Keratinocyte (primary cell): ENCODE data around the gene CARMIL1. TPM values are rescaled to one million over a fixed set of nuclear protein-coding genes. Genes with fewer than 3 reads are reported as not detected.

Source experiments
- DNase-seq: peaks from one replicate; pipeline ENCODE4 v3.0.0-alpha.2; 2011; ENCODE audit warnings: low read depth, missing footprints, low spot score
- FAIRE-seq: peaks from 2 replicates; lab custom pipeline; 2011; peaks lifted over from hg19 to GRCh38; lab: Jason Lieb, UNC
- H2AFZ ChIP-seq: 2 replicates; pipeline ENCODE4 v1.6.0; 2012; ENCODE audit warnings: low read length, control low read depth, inconsistent platforms; ENCODE audit not compliant: control insufficient read depth
- H3K27ac ChIP-seq: 2 replicates; pipeline ENCODE4 v1.5.1; 2011; ENCODE audit warnings: low read length; ENCODE audit not compliant: control insufficient read depth, insufficient read depth
- H3K27me3 ChIP-seq: 3 replicates; pipeline ENCODE4 v1.6.0; 2011; ENCODE audit warnings: low read length; ENCODE audit not compliant: control insufficient read depth, insufficient read depth; ENCODE audit errors: extremely low read depth
- H3K36me3 ChIP-seq, 2 experiments: 2 replicates in 1 of 2; 3 replicates in 1 of 2; pipeline ENCODE4 v1.5.1; 2011; ENCODE audit warnings: low read length in 2 of 2, mild to moderate bottlenecking in 1 of 2; ENCODE audit not compliant: control insufficient read depth in 2 of 2, insufficient read depth in 2 of 2; ENCODE audit errors: extremely low read depth in 1 of 2
- H3K4me1 ChIP-seq: 3 replicates; pipeline ENCODE4 v1.5.1; 2011; ENCODE audit warnings: low read length; ENCODE audit not compliant: control insufficient read depth, insufficient read depth; ENCODE audit errors: extremely low read depth
- H3K4me2 ChIP-seq: 3 replicates; pipeline ENCODE4 v1.6.0; 2011; ENCODE audit warnings: low read depth, low read length; ENCODE audit not compliant: control insufficient read depth, insufficient read depth; ENCODE audit errors: extremely low read depth
- H3K4me3 ChIP-seq, 3 experiments: fragments of 200-600 bp in 1 of 3; sonication (generic) in 1 of 3; 2 replicates in 2 of 3; 3 replicates in 1 of 3; pipeline ENCODE4 v1.5.1; 2011 to 2016; ENCODE audit warnings: low read length in 3 of 3, mild to moderate bottlenecking in 3 of 3, control low read depth in 2 of 3, inconsistent platforms in 1 of 3, low read depth in 1 of 3, mixed read lengths in 1 of 3, mixed run types in 1 of 3, moderate library complexity in 1 of 3; ENCODE audit not compliant: control insufficient read depth in 2 of 3, insufficient read depth in 2 of 3; ENCODE audit errors: extremely low read depth in 1 of 3
- H3K79me2 ChIP-seq: 2 replicates; pipeline ENCODE4 v1.6.0; 2012; ENCODE audit warnings: low read length; ENCODE audit not compliant: control insufficient read depth, insufficient read depth
- H3K9ac ChIP-seq: 3 replicates; pipeline ENCODE4 v1.6.0; 2011; ENCODE audit warnings: low read length; ENCODE audit not compliant: control insufficient read depth, insufficient read depth; ENCODE audit errors: extremely low read depth
- H3K9me1 ChIP-seq: 3 replicates; pipeline ENCODE4 v1.6.0; 2011; ENCODE audit warnings: low read length; ENCODE audit not compliant: control insufficient read depth, insufficient read depth; ENCODE audit errors: extremely low read depth
- H3K9me3 ChIP-seq: 2 replicates; pipeline ENCODE4 v1.5.1; 2012; ENCODE audit warnings: low read depth, low read length; ENCODE audit not compliant: control insufficient read depth
- H4K20me1 ChIP-seq: 3 replicates; pipeline ENCODE4 v1.6.0; 2011; ENCODE audit warnings: low read length; ENCODE audit not compliant: control insufficient read depth, insufficient read depth; ENCODE audit errors: extremely low read depth
- EZH2 ChIP-seq: IDR thresholded peaks from one replicate; pipeline ENCODE4 v1.6.1; 2012; ENCODE audit warnings: inconsistent platforms, mild to moderate bottlenecking, low read length, moderate library complexity
- dilution Hi-C: fragments of 300-500 bp; cut with MboI; formaldehyde crosslinking; loops from one replicate; pipeline ENCODE4 v1.7.0; 2020; ENCODE audit warnings: low sequenced_read_pairs; ENCODE audit not compliant: extremely low pct_ligation_motif_present
- polyA plus RNA-seq, 5 experiments: library from polyadenylated mRNA; depleted of rRNA in 3 of 5; stranded (reverse) in 3 of 5; stranded (forward) in 1 of 5; unstranded in 1 of 5; fragments of >200 nt; gene quantifications; 1 replicate in 1 of 5; 2 replicates in 3 of 5; 3 replicates in 1 of 5; pipeline versions ENCODE4 v1.2.1 to v1.2.3, GENCODE V29; 2011 to 2012; ENCODE audit warnings: missing spikeins in 2 of 5, low read depth in 1 of 5, low replicate concordance in 1 of 5
- TF ChIP-seq, protein P1 (sequence below), 3 experiments: IDR thresholded peaks in 1 of 3; conservative IDR thresholded peaks in 1 of 3; optimal IDR thresholded peaks in 1 of 3; 2 replicates in 2 of 3; 3 replicates in 1 of 3; pipeline versions ENCODE3 to v1.5.1; 2011; ENCODE audit warnings: low read length in 3 of 3, mild to moderate bottlenecking in 3 of 3, moderate library complexity in 2 of 3, control low read depth in 1 of 3, inconsistent platforms in 1 of 3; ENCODE audit not compliant: insufficient read depth in 2 of 3; ENCODE audit errors: extremely low read depth in 1 of 3

Gene CARMIL1
- polyA plus RNA-seq, 1 donor (not counting 4 experiments of a cell fraction or from before 2014, with no cell fraction given) = 18.9 TPM

DNA sequence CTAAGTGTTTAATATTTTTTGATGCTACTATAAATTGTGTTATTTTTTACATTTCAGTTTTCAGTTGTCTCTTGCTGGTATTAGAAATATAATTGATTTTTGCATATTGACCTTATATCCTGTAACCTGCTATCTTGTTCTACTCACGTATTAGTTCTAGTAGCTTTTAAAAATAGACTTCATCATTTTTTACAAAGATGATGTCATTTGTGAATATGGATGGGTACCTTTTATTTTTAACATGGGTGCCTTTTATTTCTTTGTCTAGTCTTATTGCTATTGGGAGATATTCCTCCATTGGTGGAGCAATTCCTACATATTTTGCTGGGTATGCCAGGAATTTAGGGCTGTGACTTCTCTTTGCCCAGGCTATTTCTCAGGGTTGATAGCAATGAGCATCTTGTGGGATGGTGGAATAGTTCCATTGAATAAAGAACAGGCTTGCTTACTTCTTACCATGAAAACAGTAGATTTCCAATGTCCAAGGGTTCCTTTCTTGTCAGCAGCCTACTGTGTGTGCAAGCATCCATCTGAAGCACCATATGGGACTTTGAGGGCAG, 149.7 kb downstream of the CARMIL1 start:
- no peaks in the 10 kb centered on the region for H3K9me3 ChIP-seq
- no peaks in the 10 kb centered on the region for H3K36me3 ChIP-seq
- dilution Hi-C loops = no loop called here
- no peak overlapping the region for H3K4me3 ChIP-seq
- H3K27me3 ChIP-seq = no peaks in the 10 kb centered on the region
- FAIRE-seq (peak; percentile 55), DNase-seq (no peak)
- H3K27ac ChIP-seq = no peak overlapping the region
- H3K4me1 ChIP-seq = no peaks in the 10 kb centered on the region
- H3K9me1 ChIP-seq = no peaks in the 10 kb centered on the region
- H3K9ac ChIP-seq = no peak overlapping the region
- TF ChIP-seq, protein P1, sequence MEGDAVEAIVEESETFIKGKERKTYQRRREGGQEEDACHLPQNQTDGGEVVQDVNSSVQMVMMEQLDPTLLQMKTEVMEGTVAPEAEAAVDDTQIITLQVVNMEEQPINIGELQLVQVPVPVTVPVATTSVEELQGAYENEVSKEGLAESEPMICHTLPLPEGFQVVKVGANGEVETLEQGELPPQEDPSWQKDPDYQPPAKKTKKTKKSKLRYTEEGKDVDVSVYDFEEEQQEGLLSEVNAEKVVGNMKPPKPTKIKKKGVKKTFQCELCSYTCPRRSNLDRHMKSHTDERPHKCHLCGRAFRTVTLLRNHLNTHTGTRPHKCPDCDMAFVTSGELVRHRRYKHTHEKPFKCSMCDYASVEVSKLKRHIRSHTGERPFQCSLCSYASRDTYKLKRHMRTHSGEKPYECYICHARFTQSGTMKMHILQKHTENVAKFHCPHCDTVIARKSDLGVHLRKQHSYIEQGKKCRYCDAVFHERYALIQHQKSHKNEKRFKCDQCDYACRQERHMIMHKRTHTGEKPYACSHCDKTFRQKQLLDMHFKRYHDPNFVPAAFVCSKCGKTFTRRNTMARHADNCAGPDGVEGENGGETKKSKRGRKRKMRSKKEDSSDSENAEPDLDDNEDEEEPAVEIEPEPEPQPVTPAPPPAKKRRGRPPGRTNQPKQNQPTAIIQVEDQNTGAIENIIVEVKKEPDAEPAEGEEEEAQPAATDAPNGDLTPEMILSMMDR (optimal IDR thresholded peaks at IDR 0.05 in 1 of 3, IDR thresholded peaks at IDR 0.05 in 1 of 3, conservative IDR thresholded peaks at IDR 0.05 in 1 of 3; ENCODE audit: extremely low read depth in 1 of 3, insufficient read depth in 2 of 3, low read length in 3 of 3) = no peak
- no peak for TF ChIP-seq EZH2
- no peaks in the 10 kb centered on the region for H4K20me1 ChIP-seq
- no peak overlapping the region for H3K4me2 ChIP-seq
- H2AFZ ChIP-seq = no peak overlapping the region
- no peaks in the 10 kb centered on the region for H3K79me2 ChIP-seq

DNA sequence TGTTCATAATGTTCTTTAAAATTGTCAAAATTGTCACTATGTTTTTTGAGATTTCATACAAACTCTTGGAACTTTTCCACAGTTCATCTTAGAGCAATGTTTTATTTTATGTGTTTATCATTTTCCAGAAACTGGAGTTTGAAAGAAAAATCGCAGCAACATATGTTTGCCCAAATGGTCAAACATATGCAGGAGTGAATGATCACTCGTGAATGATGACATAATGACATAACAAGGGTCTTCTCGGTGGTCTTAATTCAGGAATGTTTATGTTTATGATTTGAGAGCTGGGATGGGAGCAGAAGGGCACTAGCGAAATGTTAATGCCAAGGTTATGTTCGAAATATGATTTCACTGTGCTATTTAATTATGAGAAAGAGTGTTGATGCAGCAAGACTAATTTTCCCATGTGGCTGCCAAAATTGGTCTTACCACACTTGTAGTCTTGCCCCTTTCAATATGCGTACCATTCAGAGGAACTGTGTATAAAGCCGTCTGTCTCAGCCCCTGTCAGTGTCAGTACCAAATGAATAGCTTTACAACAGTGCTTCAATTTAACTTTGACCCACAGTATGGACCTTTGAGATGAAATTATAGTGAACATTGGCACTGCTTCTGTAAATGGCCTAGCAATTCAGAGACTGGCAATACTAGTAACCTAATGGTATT, 152.3 kb downstream of the CARMIL1 start:
- H3K9ac ChIP-seq = no peak overlapping the region
- dilution Hi-C loops = no loop called here
- H3K4me1 ChIP-seq = no peaks in the 10 kb centered on the region
- no peak overlapping the region for H3K4me2 ChIP-seq
- H3K27ac ChIP-seq = no peak overlapping the region
- no peaks in the 10 kb centered on the region for H3K79me2 ChIP-seq
- no peak for FAIRE-seq
- no peaks in the 10 kb centered on the region for H3K9me3 ChIP-seq
- H3K36me3 ChIP-seq = peaks cover 0 to 2% of the 10 kb centered on the region in 2 experiments
- no peaks in the 10 kb centered on the region for H4K20me1 ChIP-seq
- no peak overlapping the region for H3K4me3 ChIP-seq
- H3K9me1 ChIP-seq = no peaks in the 10 kb centered on the region
- no peak for DNase-seq
- H2AFZ ChIP-seq = no peak overlapping the region
- TF ChIP-seq, protein P1 (optimal IDR thresholded peaks at IDR 0.05 in 1 of 3, IDR thresholded peaks at IDR 0.05 in 1 of 3, conservative IDR thresholded peaks at IDR 0.05 in 1 of 3; ENCODE audit: extremely low read depth in 1 of 3, insufficient read depth in 2 of 3, low read length in 3 of 3) = no peak
- no peak for TF ChIP-seq EZH2
- no peaks in the 10 kb centered on the region for H3K27me3 ChIP-seq
